Prostate gland (tissue), 2 donors: ENCODE measurements around the gene SYNJ2.

ENCODE experiments used
- CTCF ChIP-seq, 4 experiments: fragments of 200-600 bp in 2 of 4; fragments of 450-650 bp in 2 of 4; sonication (generic) in 2 of 4; IDR thresholded peaks; 1 replicate in 3 of 4; 2 replicates in 1 of 4; pipeline ENCODE4 v1.5.1; 2016 to 2019; ENCODE audit warnings: antibody characterized with exemption in 4 of 4, mild to moderate bottlenecking in 2 of 4, moderate library complexity in 2 of 4
- POLR2A ChIP-seq: fragments of 450-650 bp; IDR thresholded peaks from one replicate; pipeline ENCODE4 v1.6.1; 2016; ENCODE audit warnings: antibody characterized with exemption, mild to moderate bottlenecking
- POLR2AphosphoS5 ChIP-seq: sonication (generic); formaldehyde crosslinking; IDR thresholded peaks from one replicate; pipeline ENCODE4 v1.6.1; 2017; ENCODE audit warnings: antibody characterized with exemption

- no peak for TF ChIP-seq CTCF (IDR thresholded peaks at IDR 0.05)
- no peak for TF ChIP-seq POLR2A
- no peak for TF ChIP-seq POLR2AphosphoS5
Observed at GRCh38 chr6:158122048-158122447, 140.4 kb downstream of the SYNJ2 start.
